ENCODE results near the gene KRTAP12-4. TPM values are rescaled to one million over a fixed set of nuclear protein-coding genes. Genes with fewer than 3 reads are reported as not detected.

KRTAP12-4 gene
- total and polyA plus RNA-seq, 9 of the 15 experiments (the other 6 are each of a cell fraction or from before 2014, with no cell fraction given) = not detected

DNA sequence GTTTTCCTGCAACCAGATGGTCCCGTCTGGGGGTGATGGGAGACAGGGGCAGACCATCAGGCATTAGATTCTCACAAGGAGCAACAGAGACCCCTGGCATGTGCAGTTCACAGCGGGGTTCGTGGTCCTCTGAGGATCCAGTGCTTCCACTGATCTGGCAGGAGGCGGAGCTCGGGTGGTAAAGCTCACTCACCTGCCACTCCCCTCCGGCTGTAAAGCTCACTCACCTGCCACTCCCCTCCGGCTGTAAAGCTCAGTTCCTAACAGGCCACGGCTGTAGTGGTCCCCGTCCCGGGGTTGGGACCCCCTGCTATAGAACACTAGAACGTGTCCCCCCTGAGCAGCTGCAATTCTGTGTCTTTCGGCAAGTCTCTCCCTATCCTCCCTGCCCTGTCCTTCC lies 47.1 kb upstream of the KRTAP12-4 start:
- no peaks in the 10 kb centered on the region; the same call in 1 of the 2 replicates for H4K20me1 ChIP-seq (replicated peaks; ENCODE audit: control insufficient read depth, insufficient read depth, low read length)
- no TSS peak for BruUV-seq (replicated peaks)
- no peak for ATAC-seq
- H3K36me3 ChIP-seq (ENCODE audit: control insufficient read depth, insufficient read depth, low read length) = no peaks in the 10 kb centered on the region
- FAIRE-seq = no peak
- peaks cover 0 to 13% of the 10 kb centered on the region in 2 experiments; a peak in 1 of 5 replicates for H3K4me1 ChIP-seq (replicated peaks in 1 of 2; ENCODE audit: control insufficient read depth in 2 of 2, insufficient read depth in 2 of 2, low read length in 2 of 2)
- H3K4me3 ChIP-seq = no peak overlapping the region
- TF ChIP-seq, protein P1, sequence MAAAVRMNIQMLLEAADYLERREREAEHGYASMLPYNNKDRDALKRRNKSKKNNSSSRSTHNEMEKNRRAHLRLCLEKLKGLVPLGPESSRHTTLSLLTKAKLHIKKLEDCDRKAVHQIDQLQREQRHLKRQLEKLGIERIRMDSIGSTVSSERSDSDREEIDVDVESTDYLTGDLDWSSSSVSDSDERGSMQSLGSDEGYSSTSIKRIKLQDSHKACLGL (CRISPR knock-in tag; IDR thresholded peaks at IDR 0.05; ENCODE audit: borderline replicate concordance, poor library complexity, severe bottlenecking) = no peak
- no peak for TF ChIP-seq U2AF1 (optimal IDR thresholded peaks at IDR 0.05; ENCODE audit: low read depth, low read length)
- no peak for TF ChIP-seq PYGO2 (tag; IDR thresholded peaks at IDR 0.05)
- TF ChIP-seq ZNF583 (CRISPR knock-in tag; IDR thresholded peaks at IDR 0.05) = no peak
- TF ChIP-seq, protein P2, sequence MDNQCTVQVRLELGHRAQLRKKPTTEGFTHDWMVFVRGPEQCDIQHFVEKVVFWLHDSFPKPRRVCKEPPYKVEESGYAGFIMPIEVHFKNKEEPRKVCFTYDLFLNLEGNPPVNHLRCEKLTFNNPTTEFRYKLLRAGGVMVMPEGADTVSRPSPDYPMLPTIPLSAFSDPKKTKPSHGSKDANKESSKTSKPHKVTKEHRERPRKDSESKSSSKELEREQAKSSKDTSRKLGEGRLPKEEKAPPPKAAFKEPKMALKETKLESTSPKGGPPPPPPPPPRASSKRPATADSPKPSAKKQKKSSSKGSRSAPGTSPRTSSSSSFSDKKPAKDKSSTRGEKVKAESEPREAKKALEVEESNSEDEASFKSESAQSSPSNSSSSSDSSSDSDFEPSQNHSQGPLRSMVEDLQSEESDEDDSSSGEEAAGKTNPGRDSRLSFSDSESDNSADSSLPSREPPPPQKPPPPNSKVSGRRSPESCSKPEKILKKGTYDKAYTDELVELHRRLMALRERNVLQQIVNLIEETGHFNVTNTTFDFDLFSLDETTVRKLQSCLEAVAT (IDR thresholded peaks at IDR 0.05) = no peak
- no peak for TF ChIP-seq KLF6 (CRISPR knock-in tag; IDR thresholded peaks at IDR 0.05; ENCODE audit: borderline replicate concordance)
- TF ChIP-seq ILK (tag; IDR thresholded peaks at IDR 0.05; ENCODE audit: borderline replicate concordance, low read depth) = no peak
- no peak for TF ChIP-seq ZC3H11A (IDR thresholded peaks at IDR 0.05; ENCODE audit: low read depth, low read length)
- no peak for TF ChIP-seq ETV5 (CRISPR knock-in tag; IDR thresholded peaks at IDR 0.05; ENCODE audit: low read depth)
- no peak for TF ChIP-seq TAF7 (tag; IDR thresholded peaks at IDR 0.05)
- TF ChIP-seq SMAD3 (CRISPR knock-in tag; conservative IDR thresholded peaks at IDR 0.05) = no peak
- TF ChIP-seq CSDE1 (IDR thresholded peaks at IDR 0.05) = no peak
- TF ChIP-seq TFAM (CRISPR knock-in tag; conservative IDR thresholded peaks at IDR 0.05) = no peak
- no peak for TF ChIP-seq PHB2 (IDR thresholded peaks at IDR 0.05; ENCODE audit: low read depth)
- no peak for TF ChIP-seq SRSF7 (optimal IDR thresholded peaks at IDR 0.05; ENCODE audit: low read depth, low read length)
- H3K79me2 ChIP-seq (ENCODE audit: control insufficient read depth, insufficient read depth, low read length) = no peaks in the 10 kb centered on the region
- in situ Hi-C loops (cut with MboI) = no loop called here
- 2% methylated on average over 12 of the region's 12 CpGs for WGBS (ENCODE audit: insufficient coverage, low coverage, missing lambda C conversion rate)
- no peak overlapping the region for H3K9ac ChIP-seq (ENCODE audit: insufficient read depth in 1 of 2, low read depth in 2 of 2, low read length in 2 of 2)
- H3K9me1 ChIP-seq (ENCODE audit: control insufficient read depth, insufficient read depth, low read length) = peaks cover 3% of the 10 kb centered on the region
- intact Hi-C loops (cut with micrococcal nuclease) = no loop called here
- no peak overlapping the region for H2AFZ ChIP-seq (ENCODE audit: low read depth, low read length)
- ChIA-PET CTCF (ENCODE audit: low intra/inter-chr PET ratio) (no interaction called here), POLR2A (interaction anchor here (0.6 to 1.1 kb wide), 2 partner anchors 12 to 24 kb away, joined by 3 read pairs; no protein-coding TSS in a partner anchor)
- no peak for DNase-seq (ENCODE audit: extremely low read depth in 1 of 4, low spot score in 3 of 4)
- no peaks in the 10 kb centered on the region for H3K9me3 ChIP-seq (replicated peaks; ENCODE audit: control insufficient read depth, insufficient read depth, low read depth, low read length)
- H3K4me2 ChIP-seq (ENCODE audit: insufficient read depth, low read length) = no peak overlapping the region
- no peak overlapping the region for H3K27ac ChIP-seq (ENCODE audit: extremely low read depth, low read depth, low read length)
- H3K27me3 ChIP-seq (ENCODE audit: control insufficient read depth in 2 of 2, insufficient read depth in 2 of 2, low read length in 2 of 2) = peaks cover 40 to 83% of the 10 kb centered on the region in 2 experiments
